Stimulated activated CD4-positive, alpha-beta T cell treated with anti-CD3 and anti-CD28 coated beads, TNF-alpha, amount 100 ng/mL, for 48 hours (primary cell): ENCODE data around the gene HTN3.
"Not testable (repeated sequence)": the region's sequence is repeated elsewhere in the genome, so short reads cannot be mapped to it uniquely, and the experiment has no call there.

ENCODE experiments used
- DNase-seq, 3 donors: peaks; one replicate each; pipeline ENCODE4 v3.0.0-alpha.2; 2020; ENCODE audit warnings: low read depth in 3 of 3

HTN3 gene

GRCh38 chr4:70028159-70028558 is at the start of gene HTN3:
Gene HTN3 (plus strand): TSS chr4:70028459. CDS start chr4:70030741, 2,282 bp downstream.
- DNase-seq = not testable (repeated sequence)

GRCh38 chr4:69984030-69984443 is 44.2 kb upstream of the HTN3 start:
- DNase-seq = no peak

DNA sequence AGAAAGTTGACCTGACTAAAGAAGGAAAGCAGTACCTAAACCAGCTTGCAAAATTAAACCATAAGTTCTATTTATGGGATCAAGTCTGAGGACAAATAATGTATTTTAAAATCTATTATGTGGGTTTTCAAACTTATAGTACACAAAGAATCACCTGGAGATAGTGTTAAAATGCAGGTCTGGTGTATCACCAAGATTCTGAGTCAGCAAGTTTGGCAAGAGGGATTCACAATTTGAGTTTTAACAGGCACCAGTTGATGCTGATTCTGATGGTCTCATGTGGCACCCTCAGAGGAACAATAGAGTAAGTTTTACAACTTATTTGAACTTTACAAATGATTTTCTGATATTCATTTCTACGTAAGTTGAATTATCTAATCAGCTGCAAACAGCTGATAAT is 41.6 kb upstream of the HTN3 start:
- DNase-seq = no peak

DNA sequence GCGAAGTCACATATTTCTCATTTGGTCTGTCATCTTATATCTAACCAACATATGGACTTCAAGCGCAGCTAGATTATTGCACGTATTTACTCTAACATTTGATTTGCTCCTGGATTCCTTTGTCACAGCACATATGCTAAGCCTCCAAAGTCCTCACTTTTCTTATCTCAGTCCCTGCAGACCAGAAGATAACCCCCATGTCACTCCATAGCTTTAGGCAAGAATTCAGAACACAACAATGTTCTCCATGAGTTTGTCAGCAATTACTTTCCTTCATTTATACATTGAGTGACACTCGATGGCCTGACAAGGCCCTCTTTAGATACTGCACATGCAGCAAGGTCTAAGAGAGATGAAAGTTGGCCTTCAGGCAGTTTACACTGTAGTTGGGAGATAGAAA is 37.2 kb upstream of the HTN3 start:
- no peak for DNase-seq

- no peak for DNase-seq
Measured at GRCh38 chr4:69994782-69995181, 33.5 kb upstream of the HTN3 start.

DNA sequence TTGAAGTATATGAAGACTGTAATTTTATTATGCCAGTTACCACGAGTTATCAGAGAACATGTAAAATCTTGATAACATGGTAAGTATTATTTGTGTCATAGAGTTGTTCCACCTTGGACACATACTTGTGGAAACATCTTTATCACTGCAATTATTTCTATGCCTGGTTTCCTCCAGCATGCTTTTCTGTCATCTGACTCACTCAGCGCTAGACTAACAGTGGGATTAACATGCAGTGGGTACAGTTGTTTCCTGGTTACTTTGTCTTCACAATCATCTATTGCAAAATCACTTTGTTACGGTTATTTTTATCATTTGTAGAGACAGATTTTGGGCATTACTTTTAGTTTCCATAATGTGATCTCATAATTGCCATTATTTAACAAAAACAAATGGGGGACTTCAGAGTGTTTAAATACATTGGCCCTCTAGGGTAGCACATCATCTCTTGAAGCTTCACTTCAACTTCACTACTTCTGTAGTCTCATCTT is 32.7 kb upstream of the HTN3 start, which contains the start of gene STATH:
STATH (plus strand) TSS at position 441 of the 491 bp plus-strand sequence. CDS start 2,472 bp downstream, outside the sequence.
- no peak for DNase-seq

- no peak for DNase-seq
Measured at GRCh38 chr4:69999420-69999819, 28.8 kb upstream of the HTN3 start.

DNA sequence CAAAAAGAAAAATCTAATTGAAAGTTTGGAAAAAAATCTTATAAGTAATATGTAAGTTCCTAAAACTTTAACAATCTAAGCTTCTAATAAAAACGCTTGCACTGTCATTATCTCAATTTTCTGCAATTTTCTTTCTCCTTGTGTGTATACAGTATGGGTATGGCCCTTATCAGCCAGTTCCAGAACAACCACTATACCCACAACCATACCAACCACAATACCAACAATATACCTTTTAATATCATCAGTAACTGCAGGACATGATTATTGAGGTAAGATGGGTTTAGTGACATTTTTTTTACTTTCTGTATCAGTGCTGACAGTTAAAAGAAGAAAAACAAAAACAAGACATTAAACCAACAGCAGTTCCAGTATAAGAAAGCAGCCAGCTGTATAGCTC is 27.5 kb upstream of the HTN3 start:
- no peak for DNase-seq

DNA sequence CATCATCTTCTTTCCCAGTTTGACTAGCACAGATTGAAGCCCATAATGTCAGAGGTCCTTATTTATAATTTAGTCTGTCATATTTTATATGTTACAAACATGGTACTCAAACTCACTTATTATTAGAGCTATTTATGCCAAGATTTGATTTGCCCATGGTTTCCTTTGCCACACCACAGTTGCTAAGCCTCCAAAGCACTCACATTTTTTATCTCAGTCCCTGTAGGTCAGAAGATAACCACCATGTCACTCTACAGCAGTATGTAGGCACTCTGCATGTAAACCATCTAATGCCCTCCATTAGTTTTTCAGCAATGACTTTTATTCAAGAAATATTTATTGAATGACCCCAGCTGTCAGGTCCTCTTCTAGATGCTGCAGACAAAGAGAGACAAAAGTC is 25.8 kb upstream of the HTN3 start:
- no peak for DNase-seq

- no peak for DNase-seq
Measured at GRCh38 chr4:70008771-70009170, 19.5 kb upstream of the HTN3 start.

DNA sequence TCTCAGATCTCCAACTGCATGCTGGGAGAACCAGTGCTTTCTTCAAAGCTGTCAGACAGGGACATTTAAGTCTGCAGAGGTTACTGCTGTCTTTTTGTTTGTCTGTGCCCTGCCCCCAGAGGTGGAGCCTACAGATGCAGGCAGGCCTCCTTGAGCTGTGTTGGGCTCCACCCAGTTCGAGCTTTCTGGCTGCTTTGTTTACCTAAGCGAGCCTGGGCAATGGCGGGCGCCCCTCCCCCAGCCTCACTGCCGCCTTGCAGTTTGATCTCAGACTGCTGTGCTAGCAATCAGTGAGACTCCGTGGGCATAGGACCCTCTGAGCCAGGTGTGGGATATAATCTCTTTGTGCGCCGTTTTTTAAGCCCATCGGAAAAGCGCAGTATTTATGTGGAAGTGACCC is 9.3 kb upstream of the HTN3 start:
- DNase-seq = not testable (repeated sequence)

GRCh38 chr4:70023218-70023617 is 5.0 kb upstream of the HTN3 start:
- DNase-seq = no peak

GRCh38 chr4:70027011-70027410 is 1.2 kb upstream of the HTN3 start:
- DNase-seq = no peak

DNA sequence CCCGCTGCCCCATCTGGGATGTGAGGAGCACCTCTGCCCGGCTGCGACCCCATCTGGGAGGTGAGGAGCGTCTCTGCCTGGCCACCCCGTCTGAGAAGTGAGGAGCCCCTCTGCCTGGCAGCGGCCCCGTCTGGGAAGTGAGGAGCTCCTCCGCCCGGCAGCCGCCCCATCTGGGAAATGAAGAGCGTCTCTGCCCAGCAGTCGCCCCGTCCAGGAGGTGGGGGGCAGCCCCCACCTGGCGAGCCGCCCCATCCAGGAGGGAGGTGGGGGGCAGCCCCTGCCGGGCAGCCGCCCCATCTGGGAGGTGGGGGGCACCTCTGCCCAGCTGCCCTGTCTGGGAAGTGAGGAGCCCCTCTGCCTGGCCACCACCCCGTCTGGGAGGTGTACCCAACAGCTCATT is 9.3 kb downstream of the HTN3 start:
- DNase-seq = not testable (repeated sequence)

DNA sequence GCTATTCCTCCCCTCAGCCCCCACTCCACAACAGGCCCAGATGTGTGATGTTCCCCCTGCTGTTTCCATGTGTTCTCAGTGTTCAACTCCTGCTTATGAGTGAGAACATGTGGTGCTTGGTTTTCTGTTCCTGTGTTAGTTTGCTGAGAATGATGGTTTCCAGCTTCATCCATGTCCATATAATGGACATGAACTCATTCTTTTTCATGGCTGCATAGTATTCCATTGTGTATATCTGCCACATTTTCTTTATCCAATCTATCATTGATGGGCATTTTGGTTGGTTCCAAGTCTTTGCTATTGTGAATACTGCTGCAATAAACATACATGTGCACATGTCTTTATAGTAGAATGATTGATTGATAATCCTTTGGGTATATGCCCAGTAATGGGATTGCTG is 11.7 kb downstream of the HTN3 start:
- DNase-seq = not testable (repeated sequence)

DNA sequence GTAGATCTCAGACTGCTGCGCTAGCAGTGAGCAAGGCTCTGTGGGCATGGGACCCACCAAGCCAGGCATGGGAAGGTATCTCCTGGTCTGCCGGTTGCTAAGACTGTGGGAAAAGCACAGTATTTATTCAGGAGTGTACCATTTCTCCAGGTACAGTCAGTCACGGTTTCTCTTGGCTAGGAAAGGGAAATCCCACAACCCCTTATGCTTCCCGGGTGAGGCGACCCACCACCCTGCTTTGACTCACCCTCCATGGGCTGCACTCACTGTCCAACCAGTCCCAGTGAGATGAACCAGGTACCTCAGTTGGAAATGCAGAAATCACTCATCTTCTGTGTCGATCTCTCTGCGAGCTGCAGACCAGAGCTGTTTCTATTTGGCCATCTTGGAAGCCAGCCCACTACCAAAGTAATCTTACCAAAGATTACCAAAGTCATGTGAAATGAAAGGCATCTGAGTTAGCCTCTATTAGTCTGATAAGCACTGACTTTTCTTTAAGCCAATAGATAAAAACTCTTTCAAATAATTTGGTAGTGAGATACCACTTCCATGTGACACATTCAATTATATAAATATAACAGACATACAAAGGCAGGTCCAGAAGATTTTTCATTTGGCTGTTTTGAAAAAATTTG is 13.5 kb downstream of the HTN3 start:
- DNase-seq = no peak

DNA sequence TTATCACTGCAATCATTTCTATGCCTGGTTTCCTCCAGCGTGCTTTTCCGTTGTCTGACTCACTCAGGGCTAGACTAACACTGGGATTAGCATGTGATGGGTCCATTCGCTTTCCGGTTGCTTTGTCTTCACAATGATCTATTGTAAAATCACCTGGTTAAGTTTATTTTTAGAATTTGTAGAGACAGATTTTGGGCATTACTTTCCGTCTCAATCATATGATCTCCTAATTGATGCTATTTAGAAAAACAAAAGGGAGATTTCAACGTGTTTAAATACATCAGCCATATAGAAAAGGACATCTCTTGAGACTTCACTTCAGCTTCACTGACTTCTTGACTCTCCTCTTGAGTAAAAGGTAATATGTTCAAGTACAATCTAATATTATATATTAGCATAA is 21.9 kb downstream of the HTN3 start, which contains the start of gene HTN1:
HTN1 (plus strand) TSS at position 301 of the 400 bp plus-strand sequence. CDS start 2,639 bp downstream, outside the sequence.
- DNase-seq = not testable (repeated sequence)

DNA sequence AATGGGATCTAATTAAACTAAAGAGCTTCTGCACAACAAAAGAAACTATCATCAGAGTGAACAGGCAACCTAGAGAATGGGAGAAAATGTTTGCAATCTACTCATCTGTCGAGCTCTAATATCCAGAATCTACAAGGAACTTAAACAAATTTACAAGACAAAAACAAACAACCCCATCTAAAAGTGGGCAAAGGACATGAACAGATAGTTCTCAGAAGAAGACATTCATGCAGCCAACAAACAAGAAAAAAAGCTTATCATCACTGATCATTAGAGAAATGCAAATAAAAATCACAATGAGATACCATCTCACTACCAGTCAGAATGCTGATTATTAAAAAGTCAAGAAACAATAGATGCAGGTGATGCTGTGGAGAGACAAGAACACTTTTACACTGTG is 28.3 kb downstream of the HTN3 start:
- DNase-seq = not testable (repeated sequence)

- no peak for DNase-seq
Measured at GRCh38 chr4:70057651-70058050, 29.4 kb downstream of the HTN3 start.

DNA sequence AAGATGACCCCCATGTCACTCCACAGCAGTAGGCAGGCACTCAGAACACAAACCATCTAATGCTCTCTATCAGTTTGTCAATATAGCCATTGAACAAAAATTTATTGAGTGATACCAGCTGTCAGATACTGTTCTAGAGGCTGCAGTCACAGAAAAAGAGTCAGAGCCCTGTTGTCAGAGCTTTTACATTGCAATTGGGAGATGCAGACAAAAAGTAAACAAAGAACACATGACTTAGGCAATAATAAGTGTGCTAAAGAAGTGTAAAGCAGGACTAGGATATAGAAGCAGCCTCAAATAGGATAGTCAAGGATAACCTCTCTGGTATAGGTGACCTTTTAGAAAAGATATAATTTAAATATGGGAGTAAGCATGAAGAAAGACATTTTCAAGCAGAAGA is 30.9 kb downstream of the HTN3 start:
- DNase-seq = no peak

DNA sequence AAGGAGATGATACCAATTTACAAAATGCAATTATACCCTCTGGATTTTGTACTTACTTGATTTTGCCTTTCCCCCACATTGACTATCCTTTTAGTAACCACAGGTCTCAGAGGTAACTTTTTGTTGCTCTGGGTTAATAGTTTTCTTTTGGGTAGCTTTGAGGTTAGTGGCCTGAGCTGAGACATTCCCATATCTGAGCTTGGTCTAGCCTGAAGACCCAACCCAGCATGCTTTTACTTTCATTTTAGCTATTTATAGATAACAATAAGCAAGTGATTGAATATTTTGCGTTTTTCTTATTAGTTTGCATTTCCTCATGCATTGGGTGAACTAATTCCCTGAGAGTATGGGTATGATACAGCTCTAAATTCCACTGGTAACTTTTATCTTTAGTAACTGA is 33.7 kb downstream of the HTN3 start:
- DNase-seq = no peak

DNA sequence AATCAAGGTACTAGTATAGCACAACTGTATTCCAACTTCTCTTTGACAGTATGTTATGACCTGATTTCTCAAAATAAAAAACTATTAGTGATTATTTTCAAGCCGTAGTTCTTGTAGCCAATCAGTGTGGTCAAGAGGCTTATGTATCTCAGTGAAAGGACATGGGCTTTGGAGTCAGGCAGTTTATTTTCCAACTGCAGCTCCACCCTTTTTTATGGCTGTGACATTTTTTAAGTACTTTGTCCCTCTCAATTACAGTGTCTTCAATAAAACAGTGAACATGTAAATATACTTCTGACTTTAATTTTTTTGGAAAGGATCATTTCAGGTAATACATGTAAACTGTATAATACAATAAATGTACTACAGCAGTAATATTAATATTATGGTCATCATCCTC is 51.9 kb downstream of the HTN3 start:
- no peak for DNase-seq
